GM23338 (cell line): ENCODE measurements around the gene CASP10. TPM values are rescaled to one million over a fixed set of nuclear protein-coding genes. Genes with fewer than 3 reads are reported as not detected.
A peak's percentile ranks its signal among the peaks of the same experiment; 100 is the strongest.

Experiments
- ATAC-seq: fragments of 200-7000 bp; cut with Tn5 transposase; 3 replicates; pipeline ENCODE4 v1.9.1; 2020
- DNase-seq: peaks from one replicate; pipeline ENCODE4 v3.0.0-alpha.2; 2015; ENCODE audit warnings: low spot score
- H2AFZ ChIP-seq: fragments of 200-600 bp; sonication (generic); 2 replicates; pipeline ENCODE4 v1.8.0; 2016; ENCODE audit warnings: antibody characterized with exemption, mild to moderate bottlenecking, moderate library complexity
- H3F3A ChIP-seq: fragments of 200-600 bp; sonication (generic); replicated peaks from 2 replicates; pipeline ENCODE4 v1.8.0; 2017; ENCODE audit warnings: antibody characterized with exemption, mixed run types, low read depth
- H3K27ac ChIP-seq: fragments of 200-600 bp; sonication (generic); 2 replicates; pipeline ENCODE4 v1.6.1; 2016; ENCODE audit warnings: low read depth
- H3K27me3 ChIP-seq: fragments of 200-600 bp; sonication (generic); 2 replicates; pipeline ENCODE4 v1.8.0; 2016; ENCODE audit warnings: mild to moderate bottlenecking, mixed run types, moderate library complexity; ENCODE audit not compliant: insufficient read depth
- H3K36me3 ChIP-seq: fragments of 200-600 bp; sonication (generic); 2 replicates; pipeline ENCODE4 v1.8.0; 2016; ENCODE audit warnings: mild to moderate bottlenecking; ENCODE audit not compliant: insufficient read depth
- H3K4me1 ChIP-seq: fragments of 200-600 bp; sonication (generic); 2 replicates; pipeline ENCODE4 v1.8.0; 2016; ENCODE audit warnings: mild to moderate bottlenecking, moderate library complexity; ENCODE audit not compliant: insufficient read depth
- H3K4me2 ChIP-seq: fragments of 200-600 bp; sonication (generic); 2 replicates; pipeline ENCODE4 v1.7.1; 2017; ENCODE audit warnings: mixed run types
- H3K4me3 ChIP-seq: fragments of 200-600 bp; sonication (generic); 2 replicates; pipeline ENCODE4 v1.6.1; 2016; ENCODE audit warnings: mixed run types
- H3K79me2 ChIP-seq: fragments of 200-600 bp; sonication (generic); replicated peaks from 2 replicates; pipeline ENCODE4 v1.8.0; 2017; ENCODE audit warnings: mild to moderate bottlenecking; ENCODE audit not compliant: insufficient read depth
- H3K9me2 ChIP-seq: fragments of 200-600 bp; sonication (generic); 2 replicates; pipeline ENCODE4 v1.8.0; 2017; ENCODE audit not compliant: insufficient read depth
- H4K20me1 ChIP-seq: fragments of 200-600 bp; sonication (generic); replicated peaks from 2 replicates; pipeline ENCODE4 v1.8.0; 2017; ENCODE audit warnings: mild to moderate bottlenecking; ENCODE audit not compliant: insufficient read depth
- H3K27ac Mint-ChIP-seq: 2 replicates; pipeline ENCODE4 v1.8.0; 2020; ENCODE audit warnings: inconsistent platforms, mild to moderate bottlenecking, moderate library complexity, mixed read lengths
- H3K27me3 Mint-ChIP-seq: 3 replicates; pipeline ENCODE4 v1.8.0; 2022; ENCODE audit warnings: low read depth, mild to moderate bottlenecking, moderate library complexity, mixed read lengths, inconsistent platforms; ENCODE audit not compliant: insufficient read depth, poor library complexity
- H3K36me3 Mint-ChIP-seq: 3 replicates; pipeline ENCODE4 v1.8.0; 2021; ENCODE audit warnings: low read depth, mild to moderate bottlenecking, inconsistent platforms, moderate library complexity, mixed read lengths
- H3K4me1 Mint-ChIP-seq: 3 replicates; pipeline ENCODE4 v1.8.0; 2020; ENCODE audit warnings: mild to moderate bottlenecking, inconsistent platforms, mixed read lengths
- H3K4me3 Mint-ChIP-seq: 3 replicates; pipeline ENCODE4 v1.8.0; 2021; ENCODE audit warnings: moderate library complexity, mild to moderate bottlenecking, inconsistent platforms, mixed read lengths
- H3K9me3 Mint-ChIP-seq: 3 replicates; pipeline ENCODE4 v1.8.0; 2020; ENCODE audit warnings: moderate library complexity, mild to moderate bottlenecking, inconsistent platforms, mixed read lengths
- CREB1 ChIP-seq: fragments of 250-450 bp; sonication (Bioruptor Pico); IDR thresholded peaks from 2 replicates; pipeline ENCODE4 v1.5.0; 2020; ENCODE audit warnings: low read depth, mild to moderate bottlenecking, moderate library complexity
- EZH2 ChIP-seq: fragments of 200-600 bp; sonication (generic); IDR thresholded peaks from one replicate; pipeline ENCODE4 v1.8.0; 2017; ENCODE audit warnings: antibody characterized with exemption, mild to moderate bottlenecking, low read depth; ENCODE audit not compliant: unreplicated experiment
- EZH2phosphoT487 ChIP-seq: fragments of 200-600 bp; sonication (generic); IDR thresholded peaks from one replicate; pipeline ENCODE4 v1.8.1; 2018; ENCODE audit warnings: antibody characterized with exemption; ENCODE audit not compliant: unreplicated experiment
- JUNB ChIP-seq: IDR thresholded peaks from one replicate; pipeline ENCODE4 v1.6.1; 2016; ENCODE audit warnings: antibody characterized with exemption; ENCODE audit not compliant: unreplicated experiment
- NANOG ChIP-seq: IDR thresholded peaks from 2 replicates; pipeline ENCODE4 v1.6.1; 2016; ENCODE audit warnings: antibody characterized with exemption, borderline replicate concordance
- POLR2AphosphoS5 ChIP-seq: IDR thresholded peaks from 2 replicates; pipeline ENCODE4 v1.6.1; 2016; ENCODE audit warnings: antibody characterized with exemption, low read depth
- STAT1 ChIP-seq: IDR thresholded peaks from one replicate; pipeline ENCODE4 v1.6.1; 2016; ENCODE audit warnings: antibody characterized with exemption; ENCODE audit not compliant: unreplicated experiment
- ZNF114 ChIP-seq: fragments of 250-450 bp; sonication (Bioruptor Pico); IDR thresholded peaks from 2 replicates; pipeline ENCODE4 v1.5.0; 2020; ENCODE audit warnings: mild to moderate bottlenecking, moderate library complexity
- ZNF331 ChIP-seq: fragments of 250-450 bp; sonication (Bioruptor Pico); IDR thresholded peaks from 2 replicates; pipeline ENCODE4 v1.5.0; 2020; ENCODE audit warnings: low read depth, mild to moderate bottlenecking, moderate library complexity
- polyA plus RNA-seq: library from polyadenylated mRNA; unstranded; fragments of >200 nt; fragmentation: Nextera tagmentation; extraction: Ambion mirVana; gene quantifications from 2 replicates; pipeline ENCODE4 v1.2.1, GENCODE V29; 2016
- total RNA-seq: library from RNA; depleted of rRNA; stranded (reverse); fragments of >200 nt; shearing (Covaris generic); gene quantifications from 2 replicates; pipeline ENCODE4 v1.2.3, GENCODE V29; 2014
- TF ChIP-seq, protein P1 (sequence below): fragments of 250-450 bp; sonication (Bioruptor Pico); IDR thresholded peaks from 2 replicates; pipeline ENCODE4 v1.5.0; 2020; ENCODE audit warnings: mild to moderate bottlenecking, moderate library complexity
- TF ChIP-seq, protein P2 (sequence below), 2 experiments: fragments of 200-600 bp in 1 of 2; sonication (generic) in 1 of 2; conservative IDR thresholded peaks; 2 replicates each; pipeline versions ENCODE4 v1.5.1 to v1.6.1; 2016 to 2017; ENCODE audit warnings: antibody characterized with exemption in 2 of 2, low read depth in 2 of 2, mild to moderate bottlenecking in 2 of 2, moderate library complexity in 1 of 2
- TF ChIP-seq, protein P3 (sequence below): IDR thresholded peaks from 2 replicates; pipeline ENCODE4 v1.6.1; 2016; ENCODE audit warnings: antibody characterized with exemption
- TF ChIP-seq, protein P4 (sequence below): IDR thresholded peaks from one replicate; pipeline ENCODE4 v1.6.1; 2018; ENCODE audit warnings: antibody characterized with exemption; ENCODE audit not compliant: unreplicated experiment

The CASP10 gene
- total and polyA plus RNA-seq, 2 experiments from 2014 or later: 1.9 to 3.5 TPM

DNA sequence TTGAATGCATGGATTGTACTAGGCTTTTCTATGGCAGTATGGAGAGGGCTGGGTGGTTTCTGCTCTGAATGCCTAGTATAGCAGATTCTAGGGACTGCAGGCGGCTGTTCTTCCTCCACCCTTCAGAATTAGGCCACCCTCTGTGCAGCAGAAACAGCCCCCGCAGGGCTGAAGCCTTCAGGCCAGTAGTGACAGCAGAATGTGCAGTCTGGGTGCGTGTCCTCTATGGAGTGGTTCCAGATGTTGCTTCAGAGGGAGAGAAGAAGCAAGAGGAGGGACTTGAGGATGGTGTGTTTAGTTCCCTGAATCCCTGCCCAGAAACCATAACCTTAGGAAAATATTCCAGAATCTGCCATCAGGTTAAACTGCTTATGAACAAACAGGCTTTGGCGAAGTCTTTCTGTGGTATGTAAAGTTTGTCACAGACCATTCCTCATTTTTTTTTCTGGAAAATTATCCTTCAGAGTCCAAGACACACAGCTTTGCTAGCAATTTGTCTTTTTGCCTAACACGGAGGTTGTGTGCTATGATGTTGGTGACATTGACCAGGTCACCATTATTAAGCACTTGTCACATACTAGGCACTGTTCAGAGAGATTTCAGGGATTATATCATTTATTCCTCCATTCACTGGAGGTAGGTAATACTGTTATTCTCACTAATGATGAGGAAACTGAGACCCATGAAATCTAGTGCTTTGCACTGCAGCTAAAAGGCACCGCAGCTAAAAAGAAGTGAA is 21.1 kb downstream of the CASP10 start:
- no peak overlapping the region for H3K4me3 Mint-ChIP-seq
- ATAC-seq: 0 out of 3 replicates have a peak, but pooled peaks have one; percentile 34
- H3K4me3 ChIP-seq: no peak overlapping the region
- no peaks in the 10 kb centered on the region for H3K79me2 ChIP-seq
- H3K36me3 Mint-ChIP-seq: no peaks in the 10 kb centered on the region
- no peaks in the 10 kb centered on the region for H3F3A ChIP-seq
- H3K9me3 Mint-ChIP-seq: no peaks in the 10 kb centered on the region
- no peaks in the 10 kb centered on the region for H3K36me3 ChIP-seq
- no peaks in the 10 kb centered on the region for H4K20me1 ChIP-seq
- H3K9me2 ChIP-seq: no peaks in the 10 kb centered on the region
- H3K27me3 ChIP-seq: no peaks in the 10 kb centered on the region
- no peaks in the 10 kb centered on the region for H3K27me3 Mint-ChIP-seq
- H3K4me2 ChIP-seq: no peak overlapping the region
- peak overlapping the region; percentile 50; the same call in 1 of the 2 replicates for H3K27ac ChIP-seq
- H3K4me1 Mint-ChIP-seq: peaks cover 6% of the 10 kb centered on the region
- no peaks in the 10 kb centered on the region for H3K4me1 ChIP-seq
- H2AFZ ChIP-seq: no peak overlapping the region
- no peak overlapping the region for H3K27ac Mint-ChIP-seq
- TF ChIP-seq POLR2AphosphoS5: no peak
- TF ChIP-seq, protein P1, sequence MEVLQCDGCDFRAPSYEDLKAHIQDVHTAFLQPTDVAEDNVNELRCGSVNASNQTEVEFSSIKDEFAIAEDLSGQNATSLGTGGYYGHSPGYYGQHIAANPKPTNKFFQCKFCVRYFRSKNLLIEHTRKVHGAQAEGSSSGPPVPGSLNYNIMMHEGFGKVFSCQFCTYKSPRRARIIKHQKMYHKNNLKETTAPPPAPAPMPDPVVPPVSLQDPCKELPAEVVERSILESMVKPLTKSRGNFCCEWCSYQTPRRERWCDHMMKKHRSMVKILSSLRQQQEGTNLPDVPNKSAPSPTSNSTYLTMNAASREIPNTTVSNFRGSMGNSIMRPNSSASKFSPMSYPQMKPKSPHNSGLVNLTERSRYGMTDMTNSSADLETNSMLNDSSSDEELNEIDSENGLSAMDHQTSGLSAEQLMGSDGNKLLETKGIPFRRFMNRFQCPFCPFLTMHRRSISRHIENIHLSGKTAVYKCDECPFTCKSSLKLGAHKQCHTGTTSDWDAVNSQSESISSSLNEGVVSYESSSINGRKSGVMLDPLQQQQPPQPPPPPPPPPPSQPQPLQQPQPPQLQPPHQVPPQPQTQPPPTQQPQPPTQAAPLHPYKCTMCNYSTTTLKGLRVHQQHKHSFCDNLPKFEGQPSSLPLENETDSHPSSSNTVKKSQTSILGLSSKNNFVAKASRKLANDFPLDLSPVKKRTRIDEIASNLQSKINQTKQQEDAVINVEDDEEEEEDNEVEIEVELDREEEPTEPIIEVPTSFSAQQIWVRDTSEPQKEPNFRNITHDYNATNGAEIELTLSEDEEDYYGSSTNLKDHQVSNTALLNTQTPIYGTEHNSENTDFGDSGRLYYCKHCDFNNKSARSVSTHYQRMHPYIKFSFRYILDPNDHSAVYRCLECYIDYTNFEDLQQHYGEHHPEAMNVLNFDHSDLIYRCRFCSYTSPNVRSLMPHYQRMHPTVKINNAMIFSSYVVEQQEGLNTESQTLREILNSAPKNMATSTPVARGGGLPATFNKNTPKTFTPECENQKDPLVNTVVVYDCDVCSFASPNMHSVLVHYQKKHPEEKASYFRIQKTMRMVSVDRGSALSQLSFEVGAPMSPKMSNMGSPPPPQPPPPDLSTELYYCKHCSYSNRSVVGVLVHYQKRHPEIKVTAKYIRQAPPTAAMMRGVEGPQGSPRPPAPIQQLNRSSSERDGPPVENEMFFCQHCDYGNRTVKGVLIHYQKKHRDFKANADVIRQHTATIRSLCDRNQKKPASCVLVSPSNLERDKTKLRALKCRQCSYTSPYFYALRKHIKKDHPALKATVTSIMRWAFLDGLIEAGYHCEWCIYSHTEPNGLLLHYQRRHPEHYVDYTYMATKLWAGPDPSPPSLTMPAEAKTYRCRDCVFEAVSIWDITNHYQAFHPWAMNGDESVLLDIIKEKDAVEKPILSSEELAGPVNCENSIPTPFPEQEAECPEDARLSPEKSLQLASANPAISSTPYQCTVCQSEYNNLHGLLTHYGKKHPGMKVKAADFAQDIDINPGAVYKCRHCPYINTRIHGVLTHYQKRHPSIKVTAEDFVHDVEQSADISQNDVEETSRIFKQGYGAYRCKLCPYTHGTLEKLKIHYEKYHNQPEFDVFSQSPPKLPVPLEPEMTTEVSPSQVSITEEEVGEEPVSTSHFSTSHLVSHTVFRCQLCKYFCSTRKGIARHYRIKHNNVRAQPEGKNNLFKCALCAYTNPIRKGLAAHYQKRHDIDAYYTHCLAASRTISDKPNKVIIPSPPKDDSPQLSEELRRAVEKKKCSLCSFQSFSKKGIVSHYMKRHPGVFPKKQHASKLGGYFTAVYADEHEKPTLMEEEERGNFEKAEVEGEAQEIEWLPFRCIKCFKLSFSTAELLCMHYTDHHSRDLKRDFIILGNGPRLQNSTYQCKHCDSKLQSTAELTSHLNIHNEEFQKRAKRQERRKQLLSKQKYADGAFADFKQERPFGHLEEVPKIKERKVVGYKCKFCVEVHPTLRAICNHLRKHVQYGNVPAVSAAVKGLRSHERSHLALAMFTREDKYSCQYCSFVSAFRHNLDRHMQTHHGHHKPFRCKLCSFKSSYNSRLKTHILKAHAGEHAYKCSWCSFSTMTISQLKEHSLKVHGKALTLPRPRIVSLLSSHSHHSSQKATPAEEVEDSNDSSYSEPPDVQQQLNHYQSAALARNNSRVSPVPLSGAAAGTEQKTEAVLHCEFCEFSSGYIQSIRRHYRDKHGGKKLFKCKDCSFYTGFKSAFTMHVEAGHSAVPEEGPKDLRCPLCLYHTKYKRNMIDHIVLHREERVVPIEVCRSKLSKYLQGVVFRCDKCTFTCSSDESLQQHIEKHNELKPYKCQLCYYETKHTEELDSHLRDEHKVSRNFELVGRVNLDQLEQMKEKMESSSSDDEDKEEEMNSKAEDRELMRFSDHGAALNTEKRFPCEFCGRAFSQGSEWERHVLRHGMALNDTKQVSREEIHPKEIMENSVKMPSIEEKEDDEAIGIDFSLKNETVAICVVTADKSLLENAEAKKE (CRISPR knock-in tag): no peak
- TF ChIP-seq EZH2: no peak
- no peak for TF ChIP-seq STAT1
- TF ChIP-seq, protein P2, sequence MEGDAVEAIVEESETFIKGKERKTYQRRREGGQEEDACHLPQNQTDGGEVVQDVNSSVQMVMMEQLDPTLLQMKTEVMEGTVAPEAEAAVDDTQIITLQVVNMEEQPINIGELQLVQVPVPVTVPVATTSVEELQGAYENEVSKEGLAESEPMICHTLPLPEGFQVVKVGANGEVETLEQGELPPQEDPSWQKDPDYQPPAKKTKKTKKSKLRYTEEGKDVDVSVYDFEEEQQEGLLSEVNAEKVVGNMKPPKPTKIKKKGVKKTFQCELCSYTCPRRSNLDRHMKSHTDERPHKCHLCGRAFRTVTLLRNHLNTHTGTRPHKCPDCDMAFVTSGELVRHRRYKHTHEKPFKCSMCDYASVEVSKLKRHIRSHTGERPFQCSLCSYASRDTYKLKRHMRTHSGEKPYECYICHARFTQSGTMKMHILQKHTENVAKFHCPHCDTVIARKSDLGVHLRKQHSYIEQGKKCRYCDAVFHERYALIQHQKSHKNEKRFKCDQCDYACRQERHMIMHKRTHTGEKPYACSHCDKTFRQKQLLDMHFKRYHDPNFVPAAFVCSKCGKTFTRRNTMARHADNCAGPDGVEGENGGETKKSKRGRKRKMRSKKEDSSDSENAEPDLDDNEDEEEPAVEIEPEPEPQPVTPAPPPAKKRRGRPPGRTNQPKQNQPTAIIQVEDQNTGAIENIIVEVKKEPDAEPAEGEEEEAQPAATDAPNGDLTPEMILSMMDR (conservative IDR thresholded peaks at IDR 0.05; ENCODE audit: low read depth in 2 of 2): no peak
- TF ChIP-seq ZNF114 (CRISPR knock-in tag): no peak
- no peak for TF ChIP-seq NANOG
- TF ChIP-seq ZNF331 (CRISPR knock-in tag): no peak
- no peak for TF ChIP-seq CREB1 (CRISPR knock-in tag)
- TF ChIP-seq, protein P3, sequence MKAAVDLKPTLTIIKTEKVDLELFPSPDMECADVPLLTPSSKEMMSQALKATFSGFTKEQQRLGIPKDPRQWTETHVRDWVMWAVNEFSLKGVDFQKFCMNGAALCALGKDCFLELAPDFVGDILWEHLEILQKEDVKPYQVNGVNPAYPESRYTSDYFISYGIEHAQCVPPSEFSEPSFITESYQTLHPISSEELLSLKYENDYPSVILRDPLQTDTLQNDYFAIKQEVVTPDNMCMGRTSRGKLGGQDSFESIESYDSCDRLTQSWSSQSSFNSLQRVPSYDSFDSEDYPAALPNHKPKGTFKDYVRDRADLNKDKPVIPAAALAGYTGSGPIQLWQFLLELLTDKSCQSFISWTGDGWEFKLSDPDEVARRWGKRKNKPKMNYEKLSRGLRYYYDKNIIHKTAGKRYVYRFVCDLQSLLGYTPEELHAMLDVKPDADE: no peak
- TF ChIP-seq EZH2phosphoT487: no peak
- TF ChIP-seq, protein P4, sequence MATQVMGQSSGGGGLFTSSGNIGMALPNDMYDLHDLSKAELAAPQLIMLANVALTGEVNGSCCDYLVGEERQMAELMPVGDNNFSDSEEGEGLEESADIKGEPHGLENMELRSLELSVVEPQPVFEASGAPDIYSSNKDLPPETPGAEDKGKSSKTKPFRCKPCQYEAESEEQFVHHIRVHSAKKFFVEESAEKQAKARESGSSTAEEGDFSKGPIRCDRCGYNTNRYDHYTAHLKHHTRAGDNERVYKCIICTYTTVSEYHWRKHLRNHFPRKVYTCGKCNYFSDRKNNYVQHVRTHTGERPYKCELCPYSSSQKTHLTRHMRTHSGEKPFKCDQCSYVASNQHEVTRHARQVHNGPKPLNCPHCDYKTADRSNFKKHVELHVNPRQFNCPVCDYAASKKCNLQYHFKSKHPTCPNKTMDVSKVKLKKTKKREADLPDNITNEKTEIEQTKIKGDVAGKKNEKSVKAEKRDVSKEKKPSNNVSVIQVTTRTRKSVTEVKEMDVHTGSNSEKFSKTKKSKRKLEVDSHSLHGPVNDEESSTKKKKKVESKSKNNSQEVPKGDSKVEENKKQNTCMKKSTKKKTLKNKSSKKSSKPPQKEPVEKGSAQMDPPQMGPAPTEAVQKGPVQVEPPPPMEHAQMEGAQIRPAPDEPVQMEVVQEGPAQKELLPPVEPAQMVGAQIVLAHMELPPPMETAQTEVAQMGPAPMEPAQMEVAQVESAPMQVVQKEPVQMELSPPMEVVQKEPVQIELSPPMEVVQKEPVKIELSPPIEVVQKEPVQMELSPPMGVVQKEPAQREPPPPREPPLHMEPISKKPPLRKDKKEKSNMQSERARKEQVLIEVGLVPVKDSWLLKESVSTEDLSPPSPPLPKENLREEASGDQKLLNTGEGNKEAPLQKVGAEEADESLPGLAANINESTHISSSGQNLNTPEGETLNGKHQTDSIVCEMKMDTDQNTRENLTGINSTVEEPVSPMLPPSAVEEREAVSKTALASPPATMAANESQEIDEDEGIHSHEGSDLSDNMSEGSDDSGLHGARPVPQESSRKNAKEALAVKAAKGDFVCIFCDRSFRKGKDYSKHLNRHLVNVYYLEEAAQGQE: no peak
- TF ChIP-seq JUNB: no peak
- no peak for DNase-seq
